ENCODE measurements around the gene CCDC3.

The CCDC3 gene

GRCh38 chr10:12848439-12849173 lies 152.9 kb downstream of the CCDC3 start:
- Histone ChIP-seq H3K4me3 (ENCODE audit: low read length) (no peak overlapping the region), H3K36me3 (ENCODE audit: control insufficient read depth, insufficient read depth, low read length) (no peaks in the 10 kb centered on the region), H3K4me1 (ENCODE audit: control insufficient read depth, insufficient read depth, low read length) (no peaks in the 10 kb centered on the region; the same call in 1 of the 2 replicates), H3K27me3 (ENCODE audit: control insufficient read depth, insufficient read depth, low read length) (no peaks in the 10 kb centered on the region), H3K27ac (ENCODE audit: low read length) (no peak overlapping the region), H3K9me3 (ENCODE audit: control insufficient read depth, insufficient read depth, low read length) (no peaks in the 10 kb centered on the region)
- no CpG with 5 or more reads among the region's 11 CpGs for WGBS (ENCODE audit: insufficient coverage, insufficient read length)
- DNase-seq (ENCODE audit: low read depth, low spot score), result no peak

GRCh38 chr10:12847361-12847975 lies 154.0 kb downstream of the CCDC3 start:
- Histone ChIP-seq H3K36me3 (ENCODE audit: control insufficient read depth, insufficient read depth, low read length) (no peaks in the 10 kb centered on the region), H3K4me1 (ENCODE audit: control insufficient read depth, insufficient read depth, low read length) (no peaks in the 10 kb centered on the region; the same call in 1 of the 2 replicates), H3K27me3 (ENCODE audit: control insufficient read depth, insufficient read depth, low read length) (no peaks in the 10 kb centered on the region), H3K4me3 (ENCODE audit: low read length) (no peak overlapping the region), H3K27ac (ENCODE audit: low read length) (no peak overlapping the region), H3K9me3 (ENCODE audit: control insufficient read depth, insufficient read depth, low read length) (no peaks in the 10 kb centered on the region)
- DNase-seq (ENCODE audit: low read depth, low spot score), result peak; percentile 61
- no CpG with 5 or more reads among the region's 14 CpGs for WGBS (ENCODE audit: insufficient coverage, insufficient read length)

- Histone ChIP-seq H3K36me3 (ENCODE audit: control insufficient read depth, insufficient read depth, low read length) (no peaks in the 10 kb centered on the region), H3K27me3 (ENCODE audit: control insufficient read depth, insufficient read depth, low read length) (no peaks in the 10 kb centered on the region), H3K4me1 (ENCODE audit: control insufficient read depth, insufficient read depth, low read length) (no peaks in the 10 kb centered on the region; the same call in 1 of the 2 replicates), H3K9me3 (ENCODE audit: control insufficient read depth, insufficient read depth, low read length) (no peaks in the 10 kb centered on the region), H3K27ac (ENCODE audit: low read length) (no peak overlapping the region), H3K4me3 (ENCODE audit: low read length) (no peak overlapping the region)
- WGBS (ENCODE audit: insufficient coverage, insufficient read length), result no CpG with 5 or more reads among the region's 1 CpG
- no peak for DNase-seq (ENCODE audit: low read depth, low spot score)
Measured at GRCh38 chr10:12846718-12847117, 154.8 kb downstream of the CCDC3 start.
